HFF-Myc (cell line): ENCODE data around the gene TBC1D17.

Experiments
- DNase-seq: peaks from one replicate; pipeline ENCODE4 v3.0.0-alpha.2; 2011; ENCODE audit warnings: low read depth; ENCODE audit errors: extremely low read depth
- H3K4me3 ChIP-seq: replicated peaks from 2 replicates; pipeline ENCODE4 v1.5.1; 2011; ENCODE audit warnings: low read depth, mild to moderate bottlenecking, control low read depth, low read length
- TF ChIP-seq, protein P1 (sequence below): IDR thresholded peaks from 2 replicates; pipeline ENCODE4 v1.5.1; 2012; ENCODE audit warnings: mild to moderate bottlenecking, low read depth, low read length, control low read depth; ENCODE audit errors: missing control alignments

The TBC1D17 gene

DNA sequence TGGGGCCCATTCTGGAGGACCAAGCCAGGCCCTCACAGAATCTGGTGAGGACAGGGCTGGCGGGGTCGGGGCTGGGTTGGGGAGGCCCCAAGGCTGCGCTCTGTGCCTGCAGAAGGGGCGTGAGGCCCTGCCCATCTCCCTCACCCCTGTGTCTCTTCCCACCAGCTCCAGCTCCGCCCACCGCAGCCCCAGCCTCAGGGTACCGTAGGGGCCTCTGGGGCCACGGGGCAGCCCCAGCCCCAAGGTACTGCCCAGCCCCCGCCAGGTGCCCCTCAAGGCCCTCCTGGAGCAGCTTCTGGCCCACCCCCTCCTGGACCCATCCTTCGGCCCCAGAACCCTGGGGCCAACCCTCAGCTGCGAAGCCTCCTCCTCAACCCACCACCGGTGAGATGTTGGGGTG is 41.9 kb upstream of the TBC1D17 start:
- TF ChIP-seq, protein P1, sequence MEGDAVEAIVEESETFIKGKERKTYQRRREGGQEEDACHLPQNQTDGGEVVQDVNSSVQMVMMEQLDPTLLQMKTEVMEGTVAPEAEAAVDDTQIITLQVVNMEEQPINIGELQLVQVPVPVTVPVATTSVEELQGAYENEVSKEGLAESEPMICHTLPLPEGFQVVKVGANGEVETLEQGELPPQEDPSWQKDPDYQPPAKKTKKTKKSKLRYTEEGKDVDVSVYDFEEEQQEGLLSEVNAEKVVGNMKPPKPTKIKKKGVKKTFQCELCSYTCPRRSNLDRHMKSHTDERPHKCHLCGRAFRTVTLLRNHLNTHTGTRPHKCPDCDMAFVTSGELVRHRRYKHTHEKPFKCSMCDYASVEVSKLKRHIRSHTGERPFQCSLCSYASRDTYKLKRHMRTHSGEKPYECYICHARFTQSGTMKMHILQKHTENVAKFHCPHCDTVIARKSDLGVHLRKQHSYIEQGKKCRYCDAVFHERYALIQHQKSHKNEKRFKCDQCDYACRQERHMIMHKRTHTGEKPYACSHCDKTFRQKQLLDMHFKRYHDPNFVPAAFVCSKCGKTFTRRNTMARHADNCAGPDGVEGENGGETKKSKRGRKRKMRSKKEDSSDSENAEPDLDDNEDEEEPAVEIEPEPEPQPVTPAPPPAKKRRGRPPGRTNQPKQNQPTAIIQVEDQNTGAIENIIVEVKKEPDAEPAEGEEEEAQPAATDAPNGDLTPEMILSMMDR: no peak
- no peak for DNase-seq
- H3K4me3 ChIP-seq: no peak overlapping the region

DNA sequence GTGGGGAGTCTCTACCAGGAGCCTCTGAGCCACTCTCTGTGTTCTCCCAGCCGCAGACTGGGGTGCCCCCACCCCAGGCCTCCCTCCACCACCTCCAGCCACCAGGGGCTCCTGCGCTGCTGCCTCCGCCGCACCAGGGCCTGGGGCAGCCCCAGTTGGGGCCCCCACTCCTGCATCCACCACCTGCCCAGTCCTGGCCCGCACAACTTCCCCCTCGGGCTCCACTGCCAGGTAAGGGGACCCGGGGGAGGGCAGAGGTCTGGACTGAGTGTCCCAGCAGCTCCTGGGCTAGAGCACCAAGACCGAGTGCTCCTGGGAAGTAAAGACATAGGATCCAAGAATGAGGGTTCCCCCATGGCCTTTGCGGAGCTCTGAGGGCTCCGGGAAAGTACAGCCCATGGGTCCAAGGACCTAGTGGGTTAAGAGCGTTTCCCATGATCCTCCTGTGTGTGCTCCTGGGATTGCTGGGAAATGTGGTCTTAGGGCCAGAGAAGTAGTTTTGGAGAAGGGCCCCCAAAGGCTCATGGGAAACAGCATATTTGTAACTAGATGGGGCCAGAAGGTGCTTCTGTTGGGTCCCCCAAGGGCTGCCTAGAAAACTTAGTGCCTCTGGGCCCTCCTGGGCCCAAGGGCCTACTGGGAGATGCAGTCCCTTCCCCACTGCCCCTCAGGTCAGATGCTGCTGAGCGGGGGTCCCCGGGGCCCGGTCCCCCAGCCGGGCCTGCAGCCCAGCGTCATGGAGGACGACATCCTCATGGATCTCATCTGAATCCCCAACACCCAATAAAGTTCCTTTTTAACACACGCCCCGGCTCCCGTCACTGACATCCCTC is 41.1 kb upstream of the TBC1D17 start:
- TF ChIP-seq, protein P1: no peak
- no peak overlapping the region for H3K4me3 ChIP-seq
- no peak for DNase-seq

- no peak overlapping the region for H3K4me3 ChIP-seq
- TF ChIP-seq, protein P1: no peak
- no peak for DNase-seq
These were observed 40.5 kb upstream of the TBC1D17 start for GRCh38 chr19:49837009-49837310.

DNA sequence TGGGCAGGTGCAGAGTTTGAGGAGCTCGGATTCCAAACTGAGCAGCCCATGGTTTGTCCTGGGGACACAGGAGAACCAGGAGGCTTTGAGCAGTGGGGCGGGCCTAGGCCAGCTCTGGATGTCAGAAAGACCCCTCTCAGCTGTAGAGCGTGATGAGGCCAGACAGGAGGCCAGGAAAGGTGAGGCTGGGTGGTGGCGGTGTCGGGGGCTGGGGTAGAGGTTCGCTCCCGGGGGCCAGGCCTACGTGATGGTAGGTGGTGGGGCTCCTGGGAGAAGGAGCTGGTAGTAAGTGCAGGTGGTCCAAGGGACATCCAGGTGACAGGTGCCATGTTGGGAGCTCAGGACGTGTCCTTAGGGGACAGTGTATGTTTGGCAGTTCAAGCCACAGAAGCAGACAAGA is 40.1 kb upstream of the TBC1D17 start:
- DNase-seq: no peak
- no peak overlapping the region for H3K4me3 ChIP-seq
- TF ChIP-seq, protein P1: no peak

- no peak overlapping the region for H3K4me3 ChIP-seq
- TF ChIP-seq, protein P1: no peak
- DNase-seq: no peak
These were observed 38.5 kb upstream of the TBC1D17 start for GRCh38 chr19:49838885-49839588.

DNA sequence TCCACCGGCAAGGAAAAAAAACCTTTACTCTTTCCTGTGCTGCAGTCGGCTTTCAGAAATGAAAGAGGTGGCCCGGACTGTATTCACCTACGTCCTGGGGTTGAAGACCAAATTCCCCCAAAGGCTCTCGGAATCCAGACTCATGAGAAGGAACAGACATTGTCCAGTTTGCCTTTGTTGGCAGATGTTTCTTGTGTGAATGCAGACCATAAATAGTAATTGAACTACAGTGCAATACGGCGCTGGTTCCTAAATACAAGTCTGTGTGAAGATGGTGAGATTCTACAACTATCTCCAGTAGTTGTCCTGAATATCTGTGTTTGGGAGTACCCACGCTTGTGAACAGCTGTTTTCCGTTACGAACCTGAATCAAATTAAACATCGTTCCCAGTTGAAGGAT is 37.8 kb upstream of the TBC1D17 start:
- TF ChIP-seq, protein P1: no peak
- no peak overlapping the region for H3K4me3 ChIP-seq
- DNase-seq: no peak
